Peyer's patch (tissue), 4 donors: ENCODE measurements around the gene CASP14. TPM values are rescaled to one million over a fixed set of nuclear protein-coding genes. Genes with fewer than 3 reads are reported as not detected.

ENCODE experiments used
- DNase-seq, 3 donors: peaks; one replicate each; pipeline ENCODE4 v3.0.0-alpha.2; 2017 to 2019
- H3K27ac ChIP-seq, 4 donors: fragments of 200-600 bp; sonication (generic); one replicate each; pipeline ENCODE4 v1.5.1; 2016 to 2019
- H3K27me3 ChIP-seq, 2 donors: fragments of 200-600 bp; sonication (generic); one replicate each; pipeline ENCODE4 v1.5.1; 2019
- H3K36me3 ChIP-seq, 3 donors: fragments of 200-600 bp; sonication (generic); one replicate each; pipeline ENCODE4 v1.5.1; 2016 to 2019
- H3K4me1 ChIP-seq, 4 donors: fragments of 200-600 bp; sonication (generic); one replicate each; pipeline ENCODE4 v1.5.1; 2016 to 2019
- H3K4me3 ChIP-seq, 4 donors: fragments of 200-600 bp; sonication (generic); 1 replicate in 3 of 4; 2 replicates in 1 of 4; pipeline ENCODE4 v1.5.1; 2016 to 2019; ENCODE audit warnings: mild to moderate bottlenecking in 1 of 4
- H3K9me3 ChIP-seq, 4 donors: fragments of 200-600 bp; sonication (generic); one replicate each; pipeline ENCODE4 v1.5.1; 2016 to 2019; ENCODE audit warnings: mild to moderate bottlenecking in 1 of 4
- CTCF ChIP-seq, 6 experiments: fragments of 450-650 bp in 4 of 6; fragments of 200-600 bp in 2 of 6; sonication (generic) in 1 of 6; IDR thresholded peaks; one replicate each; pipeline ENCODE4 v1.5.1; 2017 to 2019; ENCODE audit warnings: antibody characterized with exemption in 6 of 6, mild to moderate bottlenecking in 3 of 6, moderate library complexity in 1 of 6
- POLR2A ChIP-seq, 2 donors: fragments of 450-650 bp; IDR thresholded peaks; one replicate each; pipeline ENCODE4 v1.5.1; 2017; ENCODE audit warnings: antibody characterized with exemption in 2 of 2, mild to moderate bottlenecking in 2 of 2, moderate library complexity in 2 of 2
- total RNA-seq, 4 donors: library from RNA; depleted of rRNA; stranded (reverse); fragments of >200 nt; gene quantifications; one replicate each; pipeline ENCODE4 v1.1.0, GENCODE V29; 2016

CASP14 gene
- total RNA-seq, 4 donors from 2014 or later, result not detected

DNA sequence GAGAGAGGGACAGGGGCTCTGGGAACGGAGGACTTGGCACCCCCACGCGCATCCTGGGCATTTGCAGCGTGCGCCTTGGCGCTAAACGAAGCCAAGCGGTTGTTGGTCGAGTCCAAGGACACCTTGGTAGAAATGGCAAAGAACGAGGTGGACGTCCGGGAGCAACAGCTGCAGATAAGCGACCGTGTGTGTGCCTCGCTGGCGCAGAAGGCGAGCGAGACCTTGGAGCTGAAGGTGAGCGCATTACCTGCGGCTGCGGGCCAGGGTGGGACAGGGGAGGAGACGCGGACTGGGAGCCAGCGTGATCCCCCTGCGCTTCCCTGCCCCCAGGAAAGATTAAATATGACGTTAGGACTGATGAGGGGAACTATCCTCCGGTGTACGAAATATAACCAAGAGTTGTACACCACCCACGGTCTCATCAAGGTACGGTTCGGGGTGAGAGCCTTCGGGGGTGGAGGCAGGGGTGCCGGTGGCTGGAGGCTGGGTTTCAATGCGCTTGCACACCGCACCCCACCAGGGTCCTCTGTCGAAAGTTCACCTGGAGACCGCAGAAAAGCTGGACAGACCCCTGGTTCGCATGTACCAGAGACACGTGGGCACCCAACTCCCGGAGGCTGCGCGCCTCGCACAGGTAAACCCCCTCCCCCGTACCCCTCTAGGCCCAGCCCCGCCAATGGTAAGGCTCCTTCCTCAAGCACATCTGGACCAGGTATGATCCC, 27.8 kb upstream of the CASP14 start:
- no peaks in the 10 kb centered on the region for H3K9me3 ChIP-seq
- no peaks in the 10 kb centered on the region for H3K27me3 ChIP-seq
- H3K4me3 ChIP-seq, result no peak overlapping the region
- H3K4me1 ChIP-seq, result no peaks in the 10 kb centered on the region
- DNase-seq, result no peak
- H3K36me3 ChIP-seq, result no peaks in the 10 kb centered on the region
- TF ChIP-seq CTCF (IDR thresholded peaks at IDR 0.05) (no peak), POLR2A (IDR thresholded peaks at IDR 0.05) (no peak)
- H3K27ac ChIP-seq, result no peak overlapping the region

DNA sequence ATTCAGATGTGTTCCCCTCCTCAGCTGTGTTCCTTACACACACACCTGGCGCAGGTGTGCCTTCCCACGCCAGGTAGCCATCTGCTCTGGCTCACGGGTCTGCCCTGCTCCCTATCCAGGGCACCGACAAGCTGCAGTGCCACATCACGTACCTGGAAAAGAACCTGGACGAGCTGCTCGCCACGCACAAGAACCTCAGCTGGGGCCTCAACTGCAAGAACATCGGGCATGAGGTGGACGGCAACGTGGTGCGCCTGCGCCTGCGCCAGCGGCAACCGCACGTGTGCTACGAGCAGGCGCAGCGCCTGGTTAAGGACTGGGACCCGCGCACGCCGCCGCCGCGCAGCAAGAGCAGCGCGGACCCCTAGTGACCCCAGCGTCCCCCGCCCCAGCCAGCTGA, 26.5 kb upstream of the CASP14 start:
- Histone ChIP-seq H3K4me1 (no peaks in the 10 kb centered on the region), H3K36me3 (no peaks in the 10 kb centered on the region), H3K4me3 (no peak overlapping the region), H3K9me3 (no peaks in the 10 kb centered on the region), H3K27me3 (no peaks in the 10 kb centered on the region), H3K27ac (no peak overlapping the region)
- TF ChIP-seq POLR2A (IDR thresholded peaks at IDR 0.05) (no peak), CTCF (IDR thresholded peaks at IDR 0.05) (no peak)
- no peak for DNase-seq

DNA sequence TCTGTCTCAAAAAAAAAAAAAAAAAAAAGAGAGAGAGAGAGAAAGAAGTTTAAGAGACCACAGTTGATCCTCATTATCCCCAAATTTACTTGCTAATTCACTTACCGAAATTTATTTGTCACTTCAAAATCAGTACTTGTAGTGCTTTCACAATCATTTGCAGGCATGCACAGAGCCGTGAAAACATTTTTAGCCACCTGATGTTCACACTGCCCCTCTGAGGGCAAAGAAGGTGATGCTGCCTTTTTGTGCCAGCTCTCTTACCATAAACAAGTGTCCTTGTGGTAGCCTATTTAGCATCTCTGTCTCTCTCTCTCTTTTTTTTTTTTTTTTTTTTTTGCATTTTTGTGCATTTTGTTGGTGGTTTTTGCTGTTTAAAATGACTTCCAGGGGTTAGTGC, 24.1 kb upstream of the CASP14 start:
- no peak overlapping the region for H3K27ac ChIP-seq
- no peak for DNase-seq

GRCh38 chr19:15028490-15028889, 20.8 kb upstream of the CASP14 start:
- TF ChIP-seq POLR2A (IDR thresholded peaks at IDR 0.05) (no peak), CTCF (IDR thresholded peaks at IDR 0.05) (no peak)
- H3K27me3 ChIP-seq, result no peaks in the 10 kb centered on the region
- no peaks in the 10 kb centered on the region for H3K36me3 ChIP-seq
- no peak overlapping the region for H3K27ac ChIP-seq
- no peaks in the 10 kb centered on the region for H3K4me1 ChIP-seq
- H3K4me3 ChIP-seq, result no peak overlapping the region
- DNase-seq, result no peak
- H3K9me3 ChIP-seq, result no peaks in the 10 kb centered on the region

More for the DNA sequence above, 24.1 kb upstream of the CASP14 start:
- TF ChIP-seq POLR2A (IDR thresholded peaks at IDR 0.05) (no peak), CTCF (IDR thresholded peaks at IDR 0.05) (no peak)
- no peaks in the 10 kb centered on the region for H3K27me3 ChIP-seq
- H3K36me3 ChIP-seq, result no peaks in the 10 kb centered on the region
- H3K4me1 ChIP-seq, result no peaks in the 10 kb centered on the region
- H3K4me3 ChIP-seq, result no peak overlapping the region
- no peaks in the 10 kb centered on the region for H3K9me3 ChIP-seq

GRCh38 chr19:15031675-15032074, 17.6 kb upstream of the CASP14 start:
- TF ChIP-seq POLR2A (IDR thresholded peaks at IDR 0.05), result no peak
- no peak for TF ChIP-seq CTCF (IDR thresholded peaks at IDR 0.05)
- Histone ChIP-seq H3K36me3 (no peaks in the 10 kb centered on the region), H3K27ac (no peak overlapping the region), H3K4me1 (no peaks in the 10 kb centered on the region), H3K27me3 (no peaks in the 10 kb centered on the region), H3K4me3 (no peak overlapping the region), H3K9me3 (no peaks in the 10 kb centered on the region)
- DNase-seq, result no peak
